Stomach (tissue), 4 donors: ENCODE results near the gene MYT1.

ENCODE experiments used
- CTCF ChIP-seq, 7 experiments: fragments of 450-650 bp in 4 of 7; fragments of 200-600 bp in 3 of 7; sonication (generic) in 3 of 7; IDR thresholded peaks; one replicate each; pipeline ENCODE4 v1.5.1; 2016 to 2019; ENCODE audit warnings: antibody characterized with exemption in 7 of 7, control low read depth in 2 of 7, mild to moderate bottlenecking in 1 of 7
- EP300 ChIP-seq: sonication (generic); formaldehyde crosslinking; IDR thresholded peaks from one replicate; pipeline ENCODE4 v1.6.1; 2017; ENCODE audit warnings: antibody characterized with exemption
- POLR2A ChIP-seq, 4 donors: fragments of 450-650 bp; IDR thresholded peaks; one replicate each; pipeline ENCODE4 v1.6.1; 2016; ENCODE audit warnings: antibody characterized with exemption in 4 of 4, control low read depth in 2 of 4, mild to moderate bottlenecking in 1 of 4, moderate library complexity in 1 of 4
- POLR2AphosphoS5 ChIP-seq, 3 donors: sonication (generic); formaldehyde crosslinking; IDR thresholded peaks; one replicate each; pipeline ENCODE4 v1.6.1; 2016; ENCODE audit warnings: antibody characterized with exemption in 3 of 3

DNA sequence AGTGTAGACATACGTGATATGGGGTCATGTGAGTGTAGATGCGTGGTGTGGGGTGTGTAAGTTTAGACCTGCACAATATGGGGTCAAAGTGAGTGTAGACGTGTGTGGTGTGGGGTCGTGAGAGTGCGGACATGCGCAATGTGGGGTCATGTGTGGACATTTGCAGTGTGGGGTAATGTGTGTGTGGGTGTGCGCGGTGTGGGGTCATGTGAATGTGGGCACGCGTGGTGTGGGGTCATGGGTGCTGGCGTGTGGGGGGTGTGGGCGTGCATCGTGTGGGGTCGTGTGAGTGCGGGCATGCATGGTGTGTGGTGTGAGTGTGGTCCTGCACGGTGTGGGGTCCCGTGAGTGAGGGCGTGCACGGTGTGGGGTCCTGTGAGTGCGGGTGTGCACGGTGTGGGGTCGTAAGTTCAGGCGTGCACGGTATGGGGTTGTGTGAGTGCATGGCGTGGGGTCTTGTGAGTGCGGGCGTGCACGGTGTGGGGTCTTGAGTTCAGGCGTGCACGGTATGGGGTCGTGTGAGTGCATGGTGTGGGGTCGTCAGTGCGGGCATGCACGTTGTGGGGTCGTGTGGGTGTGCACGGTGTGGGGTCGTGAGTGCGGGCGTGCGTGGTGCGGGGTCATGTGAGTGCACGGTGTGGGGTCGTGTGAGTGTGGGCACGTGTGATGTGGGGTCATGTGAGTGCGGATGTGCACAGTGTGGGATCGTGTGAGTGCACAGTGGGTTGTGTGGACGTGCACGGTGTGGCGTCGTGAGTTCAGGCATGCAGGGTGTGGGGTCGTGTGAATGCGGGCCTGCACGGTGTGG, 105.6 kb downstream of the MYT1 start:
- no peak for TF ChIP-seq POLR2AphosphoS5 (IDR thresholded peaks at IDR 0.05)
- TF ChIP-seq CTCF (IDR thresholded peaks at IDR 0.05) = no peak
- TF ChIP-seq POLR2A (IDR thresholded peaks at IDR 0.05) = no peak
- no peak for TF ChIP-seq EP300
